Inflammatory macrophage (primary cell): Measurements from ENCODE around the gene RBFOX1.

Experiments used
- DNase-seq, 2 donors: peaks; one replicate each; pipeline ENCODE4 v3.0.0-alpha.2; 2020 to 2022

The RBFOX1 gene

DNA sequence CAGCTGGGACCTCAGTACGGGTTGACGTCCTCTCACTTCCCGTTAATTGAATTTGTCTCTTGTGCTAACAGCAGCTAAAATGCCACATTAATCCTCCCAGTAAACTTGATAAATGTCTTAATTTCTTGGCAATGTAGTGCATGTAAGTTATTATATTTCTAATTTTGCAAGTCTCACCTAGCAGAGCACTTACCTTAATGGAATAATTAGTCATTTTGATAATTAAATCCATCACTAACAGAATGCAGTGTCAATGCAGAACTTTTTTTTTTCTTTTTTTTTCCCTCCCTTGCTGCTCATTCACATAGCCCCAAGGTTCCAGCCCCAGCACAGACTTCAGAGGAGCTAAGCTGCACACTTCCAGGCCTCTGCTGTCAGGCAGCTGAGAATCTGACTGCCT lies 376.5 kb downstream of the RBFOX1 start:
- DNase-seq: no peak

DNA sequence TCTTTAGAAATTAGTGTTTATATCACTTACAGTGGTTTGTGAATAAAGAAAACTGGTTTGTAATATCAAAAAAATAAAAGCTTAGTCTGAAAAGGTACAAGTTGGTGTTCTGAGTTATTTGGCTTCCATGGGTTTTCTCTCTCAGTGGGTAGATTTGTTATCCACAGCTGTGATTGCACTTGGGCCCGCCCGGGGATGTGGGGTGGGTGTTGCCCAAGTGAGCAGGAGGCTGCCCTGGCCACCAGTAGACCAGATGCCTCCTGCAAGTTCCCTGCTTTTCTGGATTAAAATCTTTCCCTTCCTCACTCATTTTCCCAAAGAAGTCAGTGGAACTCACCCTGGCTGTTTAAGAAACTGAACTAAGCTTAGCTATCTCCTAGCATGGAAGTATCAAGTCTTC lies 380.6 kb downstream of the RBFOX1 start:
- no peak for DNase-seq

DNA sequence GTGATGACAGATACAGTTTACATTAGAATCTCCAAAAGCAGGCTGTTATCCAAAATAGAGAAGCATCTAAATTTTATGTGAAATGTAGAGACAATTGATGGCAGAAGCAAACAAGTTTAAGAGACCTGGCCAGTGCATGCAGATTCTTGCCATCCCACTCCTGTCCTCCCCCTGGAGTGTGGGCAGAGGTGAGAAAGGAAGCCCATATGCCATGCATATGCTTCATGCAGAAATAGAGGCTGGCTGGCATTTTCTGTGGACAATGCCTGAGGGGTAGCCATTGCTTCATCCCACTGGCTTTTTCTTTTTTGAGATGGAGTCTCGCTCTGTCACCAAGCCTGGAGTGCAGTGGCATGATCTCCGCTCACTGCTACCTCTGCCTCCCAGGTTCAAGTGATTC lies 382.1 kb downstream of the RBFOX1 start:
- DNase-seq: no peak

DNA sequence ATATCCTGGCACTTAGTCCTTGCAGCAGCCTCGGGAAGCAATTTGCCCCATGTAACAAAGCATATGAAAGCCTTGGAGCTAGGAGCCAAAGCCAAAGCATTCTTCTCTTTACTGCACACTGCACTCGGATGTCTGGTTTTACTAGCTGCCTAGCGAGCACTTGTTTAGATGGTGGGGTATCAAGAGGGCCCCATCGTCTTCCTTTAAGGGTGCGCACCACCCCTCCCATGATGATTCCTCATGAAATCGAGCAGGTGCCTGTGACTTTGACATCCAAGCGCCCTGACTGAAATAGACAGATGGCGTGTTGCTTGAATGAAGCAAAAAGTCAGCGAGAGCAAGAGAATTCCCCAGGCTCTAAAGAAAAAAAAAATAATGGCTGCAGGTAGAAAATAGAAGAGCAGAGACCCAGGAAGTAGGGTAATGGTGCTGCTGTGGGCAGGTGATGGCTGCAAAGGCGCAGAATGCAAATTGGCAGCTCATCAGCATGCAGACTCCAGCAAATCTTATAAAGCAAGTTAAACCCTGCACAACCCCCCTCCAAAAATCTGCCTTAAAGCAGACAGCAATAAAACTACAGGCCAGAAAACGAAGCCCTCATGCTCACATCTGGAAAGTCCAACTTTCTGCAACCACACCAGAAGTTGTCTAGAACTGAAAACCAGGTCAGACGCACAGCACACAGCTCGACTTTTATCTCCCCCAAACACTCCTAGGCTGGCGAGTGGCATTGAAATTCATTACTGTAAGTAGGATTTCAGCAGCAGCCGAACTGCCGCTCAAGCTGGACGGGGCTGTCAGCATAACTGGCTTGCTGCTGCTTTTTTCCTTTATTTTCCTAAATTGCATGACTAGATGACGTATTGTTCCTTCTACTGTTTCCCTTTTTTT lies 384.3 kb downstream of the RBFOX1 start:
- DNase-seq: no peak

DNA sequence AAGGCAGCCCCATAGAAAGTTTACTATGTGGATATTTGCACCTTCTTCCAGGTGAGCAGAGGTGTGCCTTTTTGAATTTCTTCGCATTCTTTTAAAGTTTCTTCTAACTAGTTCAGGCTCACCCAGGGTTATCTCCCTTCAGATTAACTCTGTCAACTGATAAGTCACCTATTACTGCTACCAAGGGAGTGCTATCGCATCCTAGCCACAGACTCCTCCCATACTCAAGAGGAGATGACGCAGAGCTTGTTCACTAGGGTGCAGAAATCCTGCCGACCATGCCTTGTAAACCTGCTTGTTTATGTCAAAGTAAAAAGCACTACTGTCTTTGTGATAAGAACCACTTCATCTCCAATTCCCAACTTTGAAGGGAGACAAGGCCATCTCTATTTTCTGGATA lies 390.1 kb downstream of the RBFOX1 start:
- DNase-seq: no peak

DNA sequence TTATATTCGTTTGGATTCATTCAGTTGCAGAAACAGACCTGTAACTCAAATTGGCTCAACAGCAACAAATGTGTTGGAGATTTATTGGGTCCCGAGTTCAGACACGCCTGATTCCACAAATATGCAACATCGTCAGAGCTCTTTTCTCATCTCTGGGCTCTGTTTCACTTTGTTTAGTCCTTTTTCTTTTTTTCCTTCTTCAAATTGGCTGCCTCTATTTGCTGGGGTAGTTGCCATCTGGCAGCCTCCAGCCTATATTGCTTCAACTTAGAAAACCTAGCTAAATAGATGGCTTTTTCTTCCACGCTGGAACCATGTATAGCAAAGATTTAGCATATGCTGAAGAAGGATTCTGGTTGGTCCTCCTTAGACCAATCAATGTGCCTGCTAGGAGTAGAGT lies 398.5 kb downstream of the RBFOX1 start:
- no peak for DNase-seq

DNA sequence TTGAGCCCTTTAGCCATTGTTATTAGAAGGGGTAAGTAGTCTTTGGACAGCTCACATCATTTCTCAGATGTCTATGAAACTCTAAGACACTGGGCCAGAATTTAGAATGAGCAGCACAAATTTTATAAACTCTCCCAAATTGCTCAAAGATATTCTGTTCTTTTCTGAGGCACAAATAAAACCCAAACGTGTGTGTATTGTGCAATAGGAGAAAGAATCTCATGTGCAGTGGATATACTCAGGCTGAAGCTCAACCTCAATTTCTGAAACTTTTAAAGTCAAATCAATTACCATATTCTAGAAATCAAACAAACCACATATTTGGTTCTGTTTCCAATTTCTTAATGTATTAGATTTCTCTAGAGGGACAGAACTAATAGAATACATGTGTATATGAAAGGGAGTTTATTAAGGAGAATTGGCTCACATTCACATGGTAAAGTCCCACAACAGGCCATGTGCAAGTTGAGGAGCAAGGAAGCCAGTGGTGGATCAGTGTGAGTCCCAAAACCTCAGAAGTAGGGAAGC lies 403.6 kb downstream of the RBFOX1 start:
- DNase-seq: no peak

DNA sequence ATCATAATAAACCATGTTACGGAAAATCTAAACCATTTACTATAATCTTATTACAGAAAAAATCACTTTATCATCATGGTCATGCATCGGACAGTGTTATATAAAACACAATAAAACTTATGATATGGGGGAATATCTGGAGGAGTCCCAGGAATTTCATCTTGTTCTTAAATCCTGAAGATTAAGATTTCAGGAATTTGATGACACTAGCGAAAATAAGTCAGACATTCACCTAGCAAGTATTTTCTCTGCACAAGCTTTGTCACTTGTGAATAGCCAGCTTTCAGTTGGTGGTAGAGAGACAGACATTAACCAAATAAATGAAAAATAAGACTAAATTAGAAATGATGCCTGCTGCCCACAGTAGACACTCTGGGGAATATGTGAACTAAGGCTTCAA lies 410.0 kb downstream of the RBFOX1 start:
- DNase-seq: no peak

- no peak for DNase-seq
These were observed 412.1 kb downstream of the RBFOX1 start for GRCh38 chr16:7744546-7745264.

DNA sequence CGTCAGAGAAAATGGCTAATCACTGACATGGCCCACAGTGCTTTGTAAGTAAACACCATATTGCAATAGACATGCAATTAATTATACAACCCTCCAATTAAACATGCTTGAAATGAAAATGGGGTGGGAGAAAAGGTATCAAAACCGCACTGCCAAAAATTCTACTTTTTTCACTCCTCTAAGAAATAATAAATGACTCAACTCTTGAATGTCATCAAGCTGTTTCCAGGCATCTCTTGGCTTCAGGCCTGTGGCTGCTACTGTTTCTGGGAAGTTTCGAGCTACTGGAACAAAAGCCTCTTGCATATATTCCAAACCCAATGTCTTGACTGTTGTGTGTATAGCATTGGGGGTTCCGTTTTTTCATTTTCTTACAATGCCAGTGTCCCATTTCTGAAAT lies 412.6 kb downstream of the RBFOX1 start:
- DNase-seq: no peak

- DNase-seq: no peak
These were observed 414.3 kb downstream of the RBFOX1 start for GRCh38 chr16:7746941-7747340.

GRCh38 chr16:7748522-7748921 lies 415.9 kb downstream of the RBFOX1 start:
- DNase-seq: no peak

DNA sequence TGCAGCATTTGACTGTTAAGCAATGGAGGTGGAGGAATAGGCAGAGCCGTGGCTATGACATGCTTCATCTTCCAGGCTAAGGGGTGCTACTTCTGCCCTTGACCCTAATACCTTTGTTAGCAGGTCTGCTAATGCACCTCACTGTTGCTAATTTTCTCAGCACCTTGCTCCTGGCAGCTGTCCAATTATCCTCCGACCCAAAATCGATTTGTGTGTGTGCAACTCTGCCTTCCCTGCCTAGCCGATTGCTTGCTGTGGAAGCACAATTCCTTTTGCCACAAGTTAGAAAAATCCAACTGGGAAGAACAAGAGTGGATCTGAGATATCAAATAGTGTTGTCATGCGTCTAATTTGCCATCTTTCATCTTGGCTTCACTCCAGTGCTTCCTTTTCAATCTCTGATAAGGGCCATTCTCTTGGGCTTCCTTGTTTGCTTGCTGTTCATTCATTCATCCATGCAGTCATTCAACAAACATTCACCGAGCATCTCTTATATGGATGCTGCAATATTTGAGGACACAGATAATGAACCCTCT lies 422.8 kb downstream of the RBFOX1 start:
- no peak for DNase-seq
